Endothelial cell (in vitro differentiated cells): ENCODE data around the gene ETS1. TPM values are rescaled to one million over a fixed set of nuclear protein-coding genes. Genes with fewer than 3 reads are reported as not detected.

Experiments used
- DNase-seq: peaks from one replicate; pipeline ENCODE4 v3.0.0; 2021; ENCODE audit warnings: low spot score
- H3K27ac Mint-ChIP-seq: one replicate; pipeline ENCODE4 v1.8.0; 2021; ENCODE audit warnings: mixed read lengths, inconsistent platforms; ENCODE audit not compliant: unreplicated experiment
- H3K27me3 Mint-ChIP-seq: one replicate; pipeline ENCODE4 v1.8.0; 2021; ENCODE audit warnings: mild to moderate bottlenecking, moderate library complexity, mixed read lengths, inconsistent platforms; ENCODE audit not compliant: unreplicated experiment
- H3K36me3 Mint-ChIP-seq: one replicate; pipeline ENCODE4 v1.8.0; 2021; ENCODE audit warnings: mild to moderate bottlenecking, low read depth, mixed read lengths, inconsistent platforms; ENCODE audit not compliant: unreplicated experiment
- H3K4me1 Mint-ChIP-seq: one replicate; pipeline ENCODE4 v1.8.0; 2021; ENCODE audit warnings: mild to moderate bottlenecking, mixed read lengths, inconsistent platforms; ENCODE audit not compliant: unreplicated experiment
- H3K4me3 Mint-ChIP-seq: one replicate; pipeline ENCODE4 v1.8.0; 2021; ENCODE audit warnings: mild to moderate bottlenecking, mixed read lengths, inconsistent platforms; ENCODE audit not compliant: unreplicated experiment
- H3K9me3 Mint-ChIP-seq: one replicate; pipeline ENCODE4 v1.8.0; 2021; ENCODE audit warnings: mixed read lengths, inconsistent platforms; ENCODE audit not compliant: unreplicated experiment
- CTCF ChIP-seq: fragments of 200-600 bp; sonication (generic); IDR thresholded peaks from one replicate; pipeline ENCODE4 v1.5.0; 2021; ENCODE audit warnings: antibody characterized with exemption; ENCODE audit not compliant: unreplicated experiment
- total RNA-seq: library from RNA; stranded (reverse); fragmentation: NEBNext Ultra II Directional; extraction: Animal tissue kit (Norgen Biotek cat#: 25700); gene quantifications from one replicate; pipeline ENCODE4 v1.2.1, GENCODE V29; 2021; ENCODE audit not compliant: unreplicated experiment

The ETS1 gene
- total RNA-seq, 1 donor from 2014 or later, result 309 TPM

DNA sequence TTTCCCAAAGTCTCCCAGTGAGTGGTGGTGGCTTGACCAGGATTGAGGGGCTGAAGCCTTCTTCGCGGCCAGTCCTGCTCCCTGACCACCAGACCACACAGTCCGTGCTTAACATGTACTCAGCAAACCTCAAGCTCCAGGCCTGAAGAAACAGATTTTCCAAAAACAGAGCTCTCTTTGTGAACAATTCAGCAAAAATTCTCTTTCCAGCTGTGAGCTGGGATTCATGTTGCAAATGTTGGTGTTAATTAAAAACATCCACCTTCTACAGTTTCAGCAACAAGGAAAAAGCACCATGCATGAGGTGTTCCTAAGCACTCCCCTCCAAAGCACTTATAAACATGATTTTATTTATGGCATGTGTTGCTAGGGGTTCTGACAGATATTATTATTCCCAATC lies 129.5 kb downstream of the ETS1 start:
- H3K27ac Mint-ChIP-seq, result no peak overlapping the region
- no peak for TF ChIP-seq CTCF
- peaks cover 46% of the 10 kb centered on the region for H3K36me3 Mint-ChIP-seq

GRCh38 chr11:128456566-128457268 lies 130.6 kb downstream of the ETS1 start:
- Mint-ChIP-seq H3K36me3 (peaks cover 35% of the 10 kb centered on the region), H3K27ac (no peak overlapping the region), H3K9me3 (no peaks in the 10 kb centered on the region), H3K4me3 (no peak overlapping the region), H3K27me3 (peaks cover 21% of the 10 kb centered on the region), H3K4me1 (peaks cover 14% of the 10 kb centered on the region)
- TF ChIP-seq CTCF, result no peak
- DNase-seq, result no peak

More for the DNA sequence above, 129.5 kb downstream of the ETS1 start:
- Mint-ChIP-seq H3K27me3 (peaks cover 21% of the 10 kb centered on the region), H3K9me3 (no peaks in the 10 kb centered on the region), H3K4me3 (no peak overlapping the region), H3K4me1 (peaks cover 11% of the 10 kb centered on the region)
- DNase-seq, result no peak

- Mint-ChIP-seq H3K4me3 (no peak overlapping the region), H3K27me3 (peaks cover 20% of the 10 kb centered on the region), H3K4me1 (peaks cover 14% of the 10 kb centered on the region), H3K9me3 (no peaks in the 10 kb centered on the region), H3K36me3 (peaks cover 25% of the 10 kb centered on the region), H3K27ac (no peak overlapping the region)
- no peak for DNase-seq
- TF ChIP-seq CTCF, result no peak
Observed at GRCh38 chr11:128455766-128456165, 131.6 kb downstream of the ETS1 start.

GRCh38 chr11:128453444-128454336 lies 133.7 kb downstream of the ETS1 start:
- H3K9me3 Mint-ChIP-seq, result no peaks in the 10 kb centered on the region
- no peak overlapping the region for H3K27ac Mint-ChIP-seq
- no peak overlapping the region for H3K4me3 Mint-ChIP-seq
- H3K27me3 Mint-ChIP-seq, result peaks cover 12% of the 10 kb centered on the region
- H3K36me3 Mint-ChIP-seq, result peaks cover 14% of the 10 kb centered on the region
- no peak for TF ChIP-seq CTCF
- peaks cover 14% of the 10 kb centered on the region for H3K4me1 Mint-ChIP-seq
- no peak for DNase-seq
